Astrocyte (in vitro differentiated cells and primary cell): ENCODE measurements around the gene CENPU. TPM values are rescaled to one million over a fixed set of nuclear protein-coding genes. Genes with fewer than 3 reads are reported as not detected.
A peak's percentile ranks its signal among the peaks of the same experiment; 100 is the strongest.

Experiments used
- DNase-seq: peaks from one replicate; pipeline ENCODE4 v3.0.0-alpha.2; 2010; ENCODE audit warnings: low read depth
- FAIRE-seq: peaks from 2 replicates; lab custom pipeline; 2011; peaks lifted over from hg19 to GRCh38; lab: Jason Lieb, UNC
- H2AFZ ChIP-seq: 2 replicates; pipeline ENCODE4 v1.6.0; 2012; ENCODE audit warnings: low read depth, low read length, inconsistent platforms
- H3K27ac ChIP-seq: 2 replicates; pipeline ENCODE4 v1.5.1; 2011; ENCODE audit warnings: low read depth, low read length, inconsistent platforms
- H3K27me3 ChIP-seq: 2 replicates; pipeline ENCODE4 v1.6.0; 2011; ENCODE audit warnings: low read length, inconsistent platforms; ENCODE audit not compliant: insufficient read depth
- H3K36me3 ChIP-seq: 2 replicates; pipeline ENCODE4 v1.5.1; 2011; ENCODE audit warnings: low read length, inconsistent platforms; ENCODE audit not compliant: insufficient read depth
- H3K4me1 ChIP-seq: 2 replicates; pipeline ENCODE4 v1.5.1; 2011; ENCODE audit warnings: low read length, inconsistent platforms; ENCODE audit not compliant: insufficient read depth
- H3K4me2 ChIP-seq: 2 replicates; pipeline ENCODE4 v1.6.0; 2012; ENCODE audit warnings: low read length, inconsistent platforms
- H3K4me3 ChIP-seq: 2 replicates; pipeline ENCODE4 v1.5.1; 2011; ENCODE audit warnings: low read depth, mild to moderate bottlenecking, low read length, inconsistent platforms; ENCODE audit not compliant: insufficient read depth
- H3K79me2 ChIP-seq: 2 replicates; pipeline ENCODE4 v1.6.0; 2012; ENCODE audit warnings: mild to moderate bottlenecking, low read length, inconsistent platforms; ENCODE audit not compliant: insufficient read depth
- H3K9ac ChIP-seq: 2 replicates; pipeline ENCODE4 v1.6.0; 2012; ENCODE audit warnings: mild to moderate bottlenecking, low read length, inconsistent platforms
- H3K9me3 ChIP-seq: 2 replicates; pipeline ENCODE4 v1.5.1; 2012; ENCODE audit warnings: low read depth, mild to moderate bottlenecking, low read length, inconsistent platforms; ENCODE audit not compliant: insufficient read depth
- H4K20me1 ChIP-seq: 2 replicates; pipeline ENCODE4 v1.6.0; 2012; ENCODE audit warnings: low read length, inconsistent platforms; ENCODE audit not compliant: insufficient read depth
- H3K27ac Mint-ChIP-seq: one replicate; pipeline ENCODE4 v1.8.0; 2021; ENCODE audit warnings: mild to moderate bottlenecking, mixed read lengths; ENCODE audit not compliant: unreplicated experiment
- H3K27me3 Mint-ChIP-seq: one replicate; pipeline ENCODE4 v1.8.0; 2021; ENCODE audit warnings: low read depth, mixed read lengths; ENCODE audit not compliant: unreplicated experiment
- H3K36me3 Mint-ChIP-seq: one replicate; pipeline ENCODE4 v1.8.0; 2021; ENCODE audit warnings: low read depth, mixed read lengths; ENCODE audit not compliant: unreplicated experiment
- H3K4me1 Mint-ChIP-seq: one replicate; pipeline ENCODE4 v1.8.0; 2021; ENCODE audit warnings: low read depth, mixed read lengths; ENCODE audit not compliant: unreplicated experiment
- H3K4me3 Mint-ChIP-seq: one replicate; pipeline ENCODE4 v1.8.0; 2021; ENCODE audit warnings: mild to moderate bottlenecking, moderate library complexity, mixed read lengths; ENCODE audit not compliant: unreplicated experiment
- H3K9me3 Mint-ChIP-seq: one replicate; pipeline ENCODE4 v1.8.0; 2021; ENCODE audit warnings: mild to moderate bottlenecking, mixed read lengths; ENCODE audit not compliant: unreplicated experiment
- EZH2 ChIP-seq: IDR thresholded peaks from 2 replicates; pipeline ENCODE4 v1.6.1; 2012; ENCODE audit warnings: mild to moderate bottlenecking, low read length, inconsistent platforms; ENCODE audit not compliant: insufficient read depth
- total RNA-seq: library from RNA; stranded (reverse); gene quantifications from 2 replicates; pipeline ENCODE4 v1.2.1, GENCODE V29; 2021
- TF ChIP-seq, protein P1 (sequence below): IDR thresholded peaks from 2 replicates; pipeline ENCODE4 v1.5.1; 2011; ENCODE audit warnings: low read depth, mild to moderate bottlenecking, inconsistent platforms, low read length, moderate library complexity; ENCODE audit not compliant: insufficient read depth

The CENPU gene
- total RNA-seq, 1 donor from 2014 or later, result 6.0 TPM

DNA sequence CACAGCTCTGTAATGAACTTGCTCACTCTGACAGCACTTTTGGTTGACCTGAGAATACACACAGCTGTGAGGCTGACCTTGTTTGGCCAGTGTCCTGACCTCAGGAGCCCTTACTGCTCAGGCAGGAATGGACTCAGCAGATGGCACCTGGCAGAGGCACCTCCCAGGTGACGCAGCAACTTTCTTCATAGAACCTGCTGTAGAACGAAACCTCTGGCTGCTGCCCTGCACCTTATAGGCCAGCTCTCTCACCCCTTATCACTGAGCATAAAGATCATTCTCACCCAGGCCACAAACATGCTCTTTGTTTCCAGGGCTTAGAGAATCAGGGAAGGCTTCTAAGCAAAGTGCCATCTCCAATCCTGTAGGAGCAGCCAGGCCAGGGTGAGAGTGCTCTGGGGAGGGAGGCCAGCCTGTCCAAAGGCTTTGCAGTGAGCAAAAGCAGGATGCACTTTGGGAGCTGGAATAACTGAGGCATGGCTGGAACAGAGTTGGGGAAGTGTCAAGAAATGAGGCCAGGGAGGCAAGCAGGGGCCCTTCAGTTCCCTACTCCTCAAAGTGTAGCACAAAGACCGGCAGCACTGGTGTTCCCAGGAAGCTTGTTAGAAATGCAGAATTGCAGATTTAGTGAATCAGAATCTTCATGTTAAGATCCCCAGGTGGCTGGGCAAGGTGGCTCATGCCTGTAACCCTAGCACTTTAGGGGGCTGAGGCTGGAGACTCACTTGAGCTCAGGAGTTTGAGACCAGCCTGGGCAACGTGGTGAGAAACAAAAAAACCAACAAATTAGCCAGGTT is 13.3 kb upstream of the CENPU start:
- H3K4me3 Mint-ChIP-seq, result no peak overlapping the region
- Histone ChIP-seq H3K4me1 (peaks cover 8% of the 10 kb centered on the region), H3K27ac (no peak overlapping the region), H2AFZ (no peak overlapping the region), H3K36me3 (no peaks in the 10 kb centered on the region), H4K20me1 (no peaks in the 10 kb centered on the region), H3K9ac (no peak overlapping the region), H3K79me2 (no peaks in the 10 kb centered on the region), H3K4me2 (no peak overlapping the region), H3K9me3 (no peaks in the 10 kb centered on the region), H3K4me3 (no peak overlapping the region), H3K27me3 (peaks cover 5% of the 10 kb centered on the region)
- H3K27ac Mint-ChIP-seq, result peak overlapping the region; percentile 60
- TF ChIP-seq EZH2, result no peak
- TF ChIP-seq, protein P1, sequence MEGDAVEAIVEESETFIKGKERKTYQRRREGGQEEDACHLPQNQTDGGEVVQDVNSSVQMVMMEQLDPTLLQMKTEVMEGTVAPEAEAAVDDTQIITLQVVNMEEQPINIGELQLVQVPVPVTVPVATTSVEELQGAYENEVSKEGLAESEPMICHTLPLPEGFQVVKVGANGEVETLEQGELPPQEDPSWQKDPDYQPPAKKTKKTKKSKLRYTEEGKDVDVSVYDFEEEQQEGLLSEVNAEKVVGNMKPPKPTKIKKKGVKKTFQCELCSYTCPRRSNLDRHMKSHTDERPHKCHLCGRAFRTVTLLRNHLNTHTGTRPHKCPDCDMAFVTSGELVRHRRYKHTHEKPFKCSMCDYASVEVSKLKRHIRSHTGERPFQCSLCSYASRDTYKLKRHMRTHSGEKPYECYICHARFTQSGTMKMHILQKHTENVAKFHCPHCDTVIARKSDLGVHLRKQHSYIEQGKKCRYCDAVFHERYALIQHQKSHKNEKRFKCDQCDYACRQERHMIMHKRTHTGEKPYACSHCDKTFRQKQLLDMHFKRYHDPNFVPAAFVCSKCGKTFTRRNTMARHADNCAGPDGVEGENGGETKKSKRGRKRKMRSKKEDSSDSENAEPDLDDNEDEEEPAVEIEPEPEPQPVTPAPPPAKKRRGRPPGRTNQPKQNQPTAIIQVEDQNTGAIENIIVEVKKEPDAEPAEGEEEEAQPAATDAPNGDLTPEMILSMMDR, result no peak
- H3K27me3 Mint-ChIP-seq, result peaks cover 42% of the 10 kb centered on the region
- H3K9me3 Mint-ChIP-seq, result no peaks in the 10 kb centered on the region
- peaks cover 21% of the 10 kb centered on the region for H3K4me1 Mint-ChIP-seq
- FAIRE-seq (no peak), DNase-seq (no peak)
- H3K36me3 Mint-ChIP-seq, result peaks cover 3% of the 10 kb centered on the region

DNA sequence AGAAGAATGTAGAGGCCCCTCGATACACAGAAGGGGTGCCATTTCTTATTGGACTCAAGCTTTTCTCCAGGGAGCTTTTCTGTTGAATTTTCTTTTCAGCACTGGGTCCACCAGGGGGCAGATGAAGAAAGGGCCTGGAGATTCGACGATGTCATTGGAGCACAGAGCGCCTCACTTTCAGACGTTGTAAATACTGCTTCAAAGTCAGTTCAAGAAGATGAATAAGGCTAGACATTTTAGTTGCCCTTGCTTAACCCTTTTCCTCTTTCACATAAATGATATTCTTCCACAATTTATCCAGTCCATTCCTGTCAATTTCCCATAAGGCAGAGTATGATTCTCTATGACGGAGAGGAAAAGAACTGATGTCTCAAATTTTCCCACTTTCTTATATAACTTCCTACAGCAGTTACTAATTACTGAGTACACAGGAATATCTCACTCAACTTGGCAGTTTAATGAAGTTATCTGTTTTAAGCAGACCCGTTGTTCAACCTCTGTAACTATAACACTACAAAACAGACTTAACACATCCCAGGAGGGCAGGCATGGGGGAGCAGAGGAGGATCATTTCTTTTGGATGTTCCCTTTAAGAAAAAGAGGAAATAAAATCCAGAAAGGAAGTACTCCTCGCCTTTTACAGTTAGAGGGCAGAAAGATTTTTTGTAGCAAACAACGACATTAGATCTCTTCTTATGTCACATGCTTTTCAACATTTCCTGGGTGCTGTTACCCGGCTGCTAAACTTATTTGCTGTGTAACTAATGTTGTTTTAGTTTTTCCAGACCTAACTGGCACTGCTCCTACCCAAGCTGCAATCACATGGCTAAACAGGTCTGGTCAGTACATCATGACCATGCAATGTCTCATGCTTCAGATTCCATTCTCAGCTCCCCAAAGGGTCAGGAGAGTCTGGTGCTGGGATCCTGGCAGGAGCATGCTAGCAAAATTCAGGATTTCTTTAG is 12.2 kb upstream of the CENPU start:
- peaks cover 5% of the 10 kb centered on the region for H3K27me3 ChIP-seq
- Mint-ChIP-seq H3K27me3 (peaks cover 35% of the 10 kb centered on the region), H3K4me3 (no peak overlapping the region), H3K9me3 (peaks cover 5% of the 10 kb centered on the region), H3K4me1 (peaks cover 16% of the 10 kb centered on the region), H3K27ac (peak overlapping the region; percentile 87), H3K36me3 (no peaks in the 10 kb centered on the region)
- no peak for TF ChIP-seq EZH2
- TF ChIP-seq, protein P1, result peak; percentile 74
- no peaks in the 10 kb centered on the region for H3K79me2 ChIP-seq
- no peaks in the 10 kb centered on the region for H4K20me1 ChIP-seq
- H3K4me3 ChIP-seq, result no peak overlapping the region
- H2AFZ ChIP-seq, result no peak overlapping the region
- H3K4me2 ChIP-seq, result peak overlapping the region; percentile 36
- no peaks in the 10 kb centered on the region for H3K9me3 ChIP-seq
- H3K36me3 ChIP-seq, result no peaks in the 10 kb centered on the region
- peaks cover 8% of the 10 kb centered on the region for H3K4me1 ChIP-seq
- H3K27ac ChIP-seq, result no peak overlapping the region
- DNase-seq (peak; percentile 82), FAIRE-seq (no peak)
- H3K9ac ChIP-seq, result peak overlapping the region; percentile 23
